Endothelial cell of umbilical vein (primary cell): Measurements from ENCODE around the gene PCDH9. TPM values are rescaled to one million over a fixed set of nuclear protein-coding genes. Genes with fewer than 3 reads are reported as not detected.

ENCODE experiments used
- BruUV-seq: library from RNA; stranded (reverse); fragments of 400-500 nt; replicated peaks from 2 replicates; lab custom pipeline; 2021; lab: Mats Ljungman, UMichigan
- CTCF ChIA-PET: fragments of 300-600, 350-600 bp; sonication (Branson Sonifier 250); formaldehyde crosslinking; loops from one replicate; lab custom pipeline; 2021; ENCODE audit warnings: antibody characterized with exemption, inconsistent platforms; lab: Charles Lee
- POLR2A ChIA-PET: fragments of 300-600, 350-600 bp; sonication (Branson Sonifier 250); formaldehyde crosslinking; loops from one replicate; lab custom pipeline; 2021; ENCODE audit warnings: antibody characterized with exemption, inconsistent platforms; lab: Charles Lee
- DNase-seq: peaks from one replicate; pipeline ENCODE4 v3.0.0-alpha.2; 2011; ENCODE audit warnings: low read depth, low spot score
- FAIRE-seq: peaks from 2 replicates; lab custom pipeline; 2011; peaks lifted over from hg19 to GRCh38; lab: Jason Lieb, UNC
- H2AFZ ChIP-seq: 2 replicates; pipeline ENCODE4 v1.6.0; 2012; ENCODE audit warnings: low read depth, low read length, control low read depth, inconsistent platforms
- H3K27ac ChIP-seq: 2 replicates; pipeline ENCODE4 v1.5.1; 2011; ENCODE audit warnings: low read depth, mild to moderate bottlenecking, control low read depth, low read length, moderate library complexity; ENCODE audit not compliant: insufficient read depth
- H3K27me3 ChIP-seq, 2 experiments: 2 replicates each; pipeline versions ENCODE4 v1.6.0 to v1.6.1; 2011; ENCODE audit warnings: low read length in 2 of 2, mixed read lengths in 1 of 2; ENCODE audit not compliant: control insufficient read depth in 2 of 2, insufficient read depth in 2 of 2
- H3K36me3 ChIP-seq, 2 experiments: 2 replicates in 1 of 2; 3 replicates in 1 of 2; pipeline ENCODE4 v1.5.1; 2011; ENCODE audit warnings: low read length in 2 of 2, mild to moderate bottlenecking in 1 of 2, moderate library complexity in 1 of 2; ENCODE audit not compliant: control insufficient read depth in 2 of 2, insufficient read depth in 2 of 2; ENCODE audit errors: extremely low read depth in 1 of 2
- H3K4me1 ChIP-seq: 3 replicates; pipeline ENCODE4 v1.5.1; 2011; ENCODE audit warnings: mild to moderate bottlenecking, low read length; ENCODE audit not compliant: control insufficient read depth, insufficient read depth; ENCODE audit errors: extremely low read depth
- H3K4me2 ChIP-seq: 2 replicates; pipeline ENCODE4 v1.6.1; 2011; ENCODE audit warnings: low read length, control low read depth, mixed read lengths; ENCODE audit not compliant: insufficient read depth
- H3K4me3 ChIP-seq, 3 experiments: fragments of 200-600 bp in 1 of 3; sonication (generic), shearing (Covaris generic) in 1 of 3; replicated peaks in 1 of 3; 2 replicates each; pipeline ENCODE4 v1.5.1; 2011 to 2016; ENCODE audit warnings: control low read depth in 3 of 3, low read length in 3 of 3, mild to moderate bottlenecking in 2 of 3, inconsistent platforms in 1 of 3, low read depth in 1 of 3, moderate library complexity in 1 of 3; ENCODE audit not compliant: insufficient read depth in 1 of 3
- H3K79me2 ChIP-seq: 2 replicates; pipeline ENCODE4 v1.6.0; 2012; ENCODE audit warnings: low read length, inconsistent platforms; ENCODE audit not compliant: control insufficient read depth, insufficient read depth
- H3K9ac ChIP-seq: replicated peaks from 2 replicates; pipeline ENCODE3; 2011; ENCODE audit warnings: low read length, control low read depth; ENCODE audit not compliant: insufficient read depth; ENCODE audit errors: extremely low read depth
- H3K9me1 ChIP-seq: replicated peaks from 3 replicates; pipeline ENCODE4 v1.6.0; 2011; ENCODE audit warnings: mild to moderate bottlenecking, low read length; ENCODE audit not compliant: control insufficient read depth, insufficient read depth; ENCODE audit errors: extremely low read depth
- H3K9me3 ChIP-seq: replicated peaks from 2 replicates; pipeline ENCODE4 v1.5.1; 2012; ENCODE audit warnings: low read length, inconsistent platforms; ENCODE audit not compliant: control insufficient read depth, insufficient read depth
- H4K20me1 ChIP-seq: replicated peaks from 2 replicates; pipeline ENCODE3; 2011; ENCODE audit warnings: mild to moderate bottlenecking, low read length; ENCODE audit not compliant: control insufficient read depth, insufficient read depth; ENCODE audit errors: extremely low read depth
- CTCF ChIP-seq, 2 donors: IDR thresholded peaks; 1 replicate in 1 of 2; 2 replicates in 1 of 2; pipeline ENCODE4 v1.5.1; 2011; ENCODE audit warnings: low read length in 2 of 2, mild to moderate bottlenecking in 2 of 2, moderate library complexity in 2 of 2, control low read depth in 1 of 2, inconsistent platforms in 1 of 2, low read depth in 1 of 2; ENCODE audit not compliant: insufficient read depth in 1 of 2; ENCODE audit errors: extremely low read depth in 1 of 2
- EZH2 ChIP-seq: IDR thresholded peaks from 2 replicates; pipeline ENCODE4 v1.6.1; 2012; ENCODE audit warnings: borderline replicate concordance, low read depth, mild to moderate bottlenecking, moderate library complexity, low read length, inconsistent platforms; ENCODE audit not compliant: severe bottlenecking
- FOS ChIP-seq: IDR thresholded peaks from 2 replicates; pipeline ENCODE4 v1.6.1; 2011; ENCODE audit warnings: mild to moderate bottlenecking, low read length, moderate library complexity, borderline replicate concordance; ENCODE audit not compliant: insufficient read depth
- GATA2 ChIP-seq: IDR thresholded peaks from 2 replicates; pipeline ENCODE4 v1.7.0; 2011; ENCODE audit warnings: low read depth, mild to moderate bottlenecking, moderate library complexity, mixed read lengths, low read length; ENCODE audit not compliant: insufficient read length, insufficient read depth
- JUN ChIP-seq: IDR thresholded peaks from 2 replicates; pipeline ENCODE4 v1.6.1; 2011; ENCODE audit warnings: borderline replicate concordance, low read depth; ENCODE audit not compliant: insufficient read length, insufficient read depth
- MAX ChIP-seq: IDR thresholded peaks from 2 replicates; pipeline ENCODE4 v1.6.1; 2011; ENCODE audit not compliant: insufficient read depth, insufficient read length
- MYC ChIP-seq: IDR thresholded peaks from one replicate; pipeline ENCODE4 v1.6.1; 2011; ENCODE audit warnings: mild to moderate bottlenecking, low read depth, low read length
- POLR2A ChIP-seq: IDR thresholded peaks from 2 replicates; pipeline ENCODE4 v1.6.1; 2012; ENCODE audit warnings: low read depth, mild to moderate bottlenecking, control low read depth, low read length
- POLR2AphosphoS5 ChIP-seq: IDR thresholded peaks from 2 replicates; pipeline ENCODE4 v1.6.1; 2012; ENCODE audit warnings: low read depth, mild to moderate bottlenecking, control low read depth, low read length, moderate library complexity; ENCODE audit not compliant: insufficient read depth
- dilution Hi-C: fragments of 300-500 bp; cut with MboI; formaldehyde crosslinking; loops from one replicate; pipeline ENCODE4 v1.15.0; 2019; ENCODE audit warnings: low sequenced_read_pairs; ENCODE audit not compliant: extremely low pct_ligation_motif_present
- intact Hi-C: fragments of 100-400 bp; cut with micrococcal nuclease; formaldehyde crosslinking; loops from one replicate; pipeline ENCODE4 v1.10.0; 2022
- polyA plus RNA-seq, 4 experiments: library from polyadenylated mRNA; depleted of rRNA in 3 of 4; stranded (reverse) in 3 of 4; unstranded in 1 of 4; fragments of >200 nt; gene quantifications; 2 replicates each; pipeline versions ENCODE4 v1.2.1 to v1.2.3, GENCODE V29; 2011 to 2012; ENCODE audit warnings: missing spikeins in 1 of 4
- total RNA-seq: library from RNA; stranded (reverse); gene quantifications from 2 replicates; pipeline ENCODE4 v1.2.3, GENCODE V29; 2021

PCDH9 gene
- total and polyA plus RNA-seq, 2 donors (not counting 3 experiments of a cell fraction or from before 2014, with no cell fraction given) = 1.1 to 5.2 TPM

- H3K27ac ChIP-seq = no peak overlapping the region
- H3K27me3 ChIP-seq = no peaks in the 10 kb centered on the region
- H3K79me2 ChIP-seq = no peaks in the 10 kb centered on the region
- BruUV-seq = no TSS peak
- no peak for FAIRE-seq
- no peak overlapping the region for H3K4me2 ChIP-seq
- H3K36me3 ChIP-seq = no peaks in the 10 kb centered on the region
- no peaks in the 10 kb centered on the region for H3K9me3 ChIP-seq
- no peaks in the 10 kb centered on the region for H3K9me1 ChIP-seq
- H3K4me1 ChIP-seq = no peaks in the 10 kb centered on the region
- intact Hi-C loops (no loop called here), dilution Hi-C loops (no loop called here)
- POLR2A ChIA-PET = no interaction called here
- H3K9ac ChIP-seq = no peak overlapping the region
- H2AFZ ChIP-seq = no peak overlapping the region
- no peak overlapping the region for H3K4me3 ChIP-seq
- no peaks in the 10 kb centered on the region for H4K20me1 ChIP-seq
- DNase-seq = no peak
- CTCF ChIA-PET = interaction anchor here (1.5 to 2.5 kb wide), 3 partner anchors 10 to 17 kb away, joined by 3 to 10 read pairs (median 5); no protein-coding TSS in a partner anchor
- TF ChIP-seq POLR2AphosphoS5 (no peak), MAX (no peak), MYC (no peak), EZH2 (no peak), GATA2 (no peak), FOS (no peak)
Observed at GRCh38 chr13:66461021-66461420, 769.1 kb downstream of the PCDH9 start.

GRCh38 chr13:66459634-66460033, 770.5 kb downstream of the PCDH9 start:
- no peaks in the 10 kb centered on the region for H4K20me1 ChIP-seq
- FAIRE-seq = no peak
- no peaks in the 10 kb centered on the region for H3K36me3 ChIP-seq
- CTCF ChIA-PET = interaction anchor here (1.5 kb wide), 1 partner anchor 8 kb away, joined by 3 read pairs; no protein-coding TSS in a partner anchor
- H2AFZ ChIP-seq = no peak overlapping the region
- no peaks in the 10 kb centered on the region for H3K27me3 ChIP-seq
- dilution Hi-C loops (no loop called here), intact Hi-C loops (no loop called here)
- no peak overlapping the region for H3K4me2 ChIP-seq
- no peak overlapping the region for H3K27ac ChIP-seq
- H3K79me2 ChIP-seq = no peaks in the 10 kb centered on the region
- no peak for DNase-seq
- TF ChIP-seq JUN (no peak), POLR2A (no peak), MYC (no peak), CTCF (IDR thresholded peaks at IDR 0.05; ENCODE audit: extremely low read depth in 1 of 2, insufficient read depth in 1 of 2, low read depth in 1 of 2, low read length in 2 of 2) (no peak), GATA2 (no peak), EZH2 (no peak), FOS (no peak), MAX (no peak), POLR2AphosphoS5 (no peak)
- POLR2A ChIA-PET = no interaction called here
- BruUV-seq = no TSS peak
- H3K9ac ChIP-seq = no peak overlapping the region
- H3K4me3 ChIP-seq = no peak overlapping the region
- H3K4me1 ChIP-seq = no peaks in the 10 kb centered on the region
- H3K9me3 ChIP-seq = no peaks in the 10 kb centered on the region
- no peaks in the 10 kb centered on the region for H3K9me1 ChIP-seq
